Nephron progenitor cell (in vitro differentiated cells): ENCODE measurements around the gene CADM4.

Experiments used
- DNase-seq: peaks from one replicate; pipeline ENCODE4 v3.0.0; 2021
- H3K27ac Mint-ChIP-seq: 2 replicates; pipeline ENCODE4 v1.8.0; 2021; ENCODE audit warnings: mild to moderate bottlenecking, moderate library complexity, mixed read lengths
- H3K27me3 Mint-ChIP-seq: 2 replicates; pipeline ENCODE4 v1.8.0; 2021; ENCODE audit warnings: mild to moderate bottlenecking, low read depth, mixed read lengths; ENCODE audit not compliant: poor library complexity
- H3K36me3 Mint-ChIP-seq: 2 replicates; pipeline ENCODE4 v1.8.0; 2021; ENCODE audit warnings: low read depth, mixed read lengths
- H3K4me1 Mint-ChIP-seq: 2 replicates; pipeline ENCODE4 v1.8.0; 2021; ENCODE audit warnings: mixed read lengths
- H3K4me3 Mint-ChIP-seq: 2 replicates; pipeline ENCODE4 v1.8.0; 2021; ENCODE audit warnings: mild to moderate bottlenecking, moderate library complexity, mixed read lengths
- H3K9me3 Mint-ChIP-seq: 2 replicates; pipeline ENCODE4 v1.8.0; 2021; ENCODE audit warnings: mild to moderate bottlenecking, moderate library complexity, mixed read lengths
- CTCF ChIP-seq: fragments of 200-600 bp; sonication (generic); IDR thresholded peaks from 2 replicates; pipeline ENCODE4 v1.5.0; 2021; ENCODE audit warnings: antibody characterized with exemption

CADM4 gene

GRCh38 chr19:43612374-43612773, 27.3 kb downstream of the CADM4 start:
- TF ChIP-seq CTCF = no peak
- peak overlapping the region; percentile 93 for H3K27ac Mint-ChIP-seq
- H3K9me3 Mint-ChIP-seq = no peaks in the 10 kb centered on the region
- H3K27me3 Mint-ChIP-seq = no peaks in the 10 kb centered on the region
- no peak overlapping the region for H3K4me3 Mint-ChIP-seq
- peaks cover 39% of the 10 kb centered on the region for H3K4me1 Mint-ChIP-seq
- no peak for DNase-seq
- H3K36me3 Mint-ChIP-seq = peaks cover 60% of the 10 kb centered on the region

GRCh38 chr19:43611788-43612187, 27.9 kb downstream of the CADM4 start, which contains the start of gene SRRM5:
Gene SRRM5 (plus strand): TSS chr19:43612088. CDS start chr19:43612122, 34 bp downstream.
- Mint-ChIP-seq H3K4me3 (no peak within 1 kb of the TSS), H3K4me1 (peaks cover 34% of the 10 kb centered on the region)

GRCh38 chr19:43610493-43610892, 29.2 kb downstream of the CADM4 start:
- peak overlapping the region; percentile 96 for H3K27ac Mint-ChIP-seq

More at GRCh38 chr19:43611788-43612187, 27.9 kb downstream of the CADM4 start, which contains the start of gene SRRM5:
- peaks cover 66% of the 10 kb centered on the region for H3K36me3 Mint-ChIP-seq
- H3K9me3 Mint-ChIP-seq = no peaks in the 10 kb centered on the region
- H3K27ac Mint-ChIP-seq = peak within 1 kb of the TSS; percentile 96
- TF ChIP-seq CTCF = no peak
- no peaks in the 10 kb centered on the region for H3K27me3 Mint-ChIP-seq
- DNase-seq = no peak

GRCh38 chr19:43609872-43610271, 29.8 kb downstream of the CADM4 start:
- no peak for TF ChIP-seq CTCF
- H3K27me3 Mint-ChIP-seq = peaks cover 3% of the 10 kb centered on the region
- peaks cover 17% of the 10 kb centered on the region for H3K4me1 Mint-ChIP-seq
- H3K9me3 Mint-ChIP-seq = no peaks in the 10 kb centered on the region
- H3K4me3 Mint-ChIP-seq = no peak overlapping the region
- H3K36me3 Mint-ChIP-seq = peaks cover 63% of the 10 kb centered on the region
- no peak for DNase-seq
- peak overlapping the region; percentile 18 for H3K27ac Mint-ChIP-seq

More at GRCh38 chr19:43610493-43610892, 29.2 kb downstream of the CADM4 start:
- peaks cover 65% of the 10 kb centered on the region for H3K36me3 Mint-ChIP-seq
- H3K9me3 Mint-ChIP-seq = no peaks in the 10 kb centered on the region
- no peak for TF ChIP-seq CTCF
- H3K27me3 Mint-ChIP-seq = peaks cover 3% of the 10 kb centered on the region
- no peak overlapping the region for H3K4me3 Mint-ChIP-seq
- H3K4me1 Mint-ChIP-seq = peaks cover 21% of the 10 kb centered on the region
- DNase-seq = no peak

GRCh38 chr19:43607238-43608205, 32.1 kb downstream of the CADM4 start:
- no peak for TF ChIP-seq CTCF
- Mint-ChIP-seq H3K4me3 (no peak overlapping the region), H3K36me3 (peaks cover 45% of the 10 kb centered on the region), H3K9me3 (no peaks in the 10 kb centered on the region), H3K27ac (peak overlapping the region; percentile 93), H3K27me3 (peaks cover 3% of the 10 kb centered on the region), H3K4me1 (peaks cover 14% of the 10 kb centered on the region)
- DNase-seq = no peak
